Colonic mucosa (tissue), 4 donors: ENCODE data around the gene SUN1. TPM values are rescaled to one million over a fixed set of nuclear protein-coding genes. Genes with fewer than 3 reads are reported as not detected.
"Not testable (repeated sequence)": the region's sequence is repeated elsewhere in the genome, so short reads cannot be mapped to it uniquely, and the experiment has no call there.

Experiments used
- DNase-seq: peaks from one replicate; pipeline ENCODE4 v3.0.0-alpha.2; 2020
- H3K27ac ChIP-seq: fragments of 200-600 bp; one replicate; pipeline ENCODE4 v1.8.0; 2021
- H3K27me3 ChIP-seq: fragments of 200-600 bp; one replicate; pipeline ENCODE4 v1.8.0; 2021
- H3K36me3 ChIP-seq: fragments of 200-600 bp; one replicate; pipeline ENCODE4 v1.8.0; 2021
- H3K4me1 ChIP-seq: fragments of 200-600 bp; one replicate; pipeline ENCODE4 v1.8.0; 2021; ENCODE audit warnings: mild to moderate bottlenecking
- H3K4me3 ChIP-seq: fragments of 200-600 bp; one replicate; pipeline ENCODE4 v1.8.0; 2021
- H3K9ac ChIP-seq, 2 donors: one replicate each; pipeline ENCODE4 v1.7.0; 2013; ENCODE audit warnings: control low read depth in 2 of 2, low read depth in 2 of 2, low read length in 2 of 2
- H3K9me3 ChIP-seq: fragments of 200-600 bp; one replicate; pipeline ENCODE4 v1.8.0; 2021
- intact Hi-C: fragments of 100-400 bp; cut with DNase I; formaldehyde crosslinking; loops from one replicate; pipeline ENCODE4 v1.14.1; 2022
- total RNA-seq, 2 donors: library from RNA; stranded (reverse); fragmentation: NEBNext Ultra II Directional in 1 of 2; extraction: Animal tissue kit (Norgen Biotek cat#: 25700) in 1 of 2; gene quantifications; one replicate each; pipeline ENCODE4 v1.2.1, GENCODE V29; 2021
- TF ChIP-seq, protein P1 (sequence below): fragments of 200-600 bp; IDR thresholded peaks from one replicate; pipeline ENCODE4 v1.8.0; 2022; ENCODE audit warnings: antibody characterized with exemption, mild to moderate bottlenecking
- donor health status: healthy.
- donor health status: DM: no; HTN: no; CAD: no.
- donor health status: DM: no; HTN: no; CAD: no.

The SUN1 gene
- total RNA-seq, 2 donors from 2014 or later = 122 to 158 TPM

- Histone ChIP-seq H3K9me3 (no peaks in the 10 kb centered on the region), H3K4me3 (no peak overlapping the region), H3K36me3 (peaks cover 9% of the 10 kb centered on the region), H3K9ac (no peak overlapping the region), H3K27me3 (no peaks in the 10 kb centered on the region), H3K27ac (no peak overlapping the region), H3K4me1 (no peaks in the 10 kb centered on the region)
- TF ChIP-seq, protein P1, sequence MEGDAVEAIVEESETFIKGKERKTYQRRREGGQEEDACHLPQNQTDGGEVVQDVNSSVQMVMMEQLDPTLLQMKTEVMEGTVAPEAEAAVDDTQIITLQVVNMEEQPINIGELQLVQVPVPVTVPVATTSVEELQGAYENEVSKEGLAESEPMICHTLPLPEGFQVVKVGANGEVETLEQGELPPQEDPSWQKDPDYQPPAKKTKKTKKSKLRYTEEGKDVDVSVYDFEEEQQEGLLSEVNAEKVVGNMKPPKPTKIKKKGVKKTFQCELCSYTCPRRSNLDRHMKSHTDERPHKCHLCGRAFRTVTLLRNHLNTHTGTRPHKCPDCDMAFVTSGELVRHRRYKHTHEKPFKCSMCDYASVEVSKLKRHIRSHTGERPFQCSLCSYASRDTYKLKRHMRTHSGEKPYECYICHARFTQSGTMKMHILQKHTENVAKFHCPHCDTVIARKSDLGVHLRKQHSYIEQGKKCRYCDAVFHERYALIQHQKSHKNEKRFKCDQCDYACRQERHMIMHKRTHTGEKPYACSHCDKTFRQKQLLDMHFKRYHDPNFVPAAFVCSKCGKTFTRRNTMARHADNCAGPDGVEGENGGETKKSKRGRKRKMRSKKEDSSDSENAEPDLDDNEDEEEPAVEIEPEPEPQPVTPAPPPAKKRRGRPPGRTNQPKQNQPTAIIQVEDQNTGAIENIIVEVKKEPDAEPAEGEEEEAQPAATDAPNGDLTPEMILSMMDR = no peak
- intact Hi-C loops = no loop called here
- no peak for DNase-seq
Observed at GRCh38 chr7:844043-844442, 11.8 kb downstream of the SUN1 start.

- H3K9ac ChIP-seq = no peak overlapping the region
- no peak overlapping the region for H3K4me3 ChIP-seq
- H3K27ac ChIP-seq = no peak overlapping the region
- no peaks in the 10 kb centered on the region for H3K27me3 ChIP-seq
- H3K36me3 ChIP-seq = peaks cover 9% of the 10 kb centered on the region
- DNase-seq = no peak
- TF ChIP-seq, protein P1 = no peak
- intact Hi-C loops = no loop called here
- no peaks in the 10 kb centered on the region for H3K4me1 ChIP-seq
- H3K9me3 ChIP-seq = no peaks in the 10 kb centered on the region
Observed at GRCh38 chr7:844514-844913, 12.2 kb downstream of the SUN1 start.

DNA sequence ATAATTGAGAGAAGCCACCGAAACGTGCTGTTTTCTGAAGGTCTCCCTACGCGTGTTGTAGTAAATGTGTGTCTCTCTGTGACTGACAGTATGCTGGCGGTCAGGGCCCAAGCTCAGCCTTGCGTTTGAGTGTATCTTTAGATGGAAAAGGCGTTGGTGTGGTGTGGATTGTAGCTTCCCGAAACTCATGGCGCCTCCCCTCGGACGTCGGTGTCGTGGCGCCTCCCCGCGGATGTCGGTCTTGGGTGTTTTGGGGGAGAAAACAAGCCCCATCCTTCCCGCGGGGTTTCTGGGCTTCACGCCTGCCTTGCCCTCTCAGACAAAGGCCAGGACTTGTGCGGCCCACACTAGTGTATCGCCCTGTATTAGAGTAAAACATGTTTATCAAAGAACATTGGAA is 12.8 kb downstream of the SUN1 start:
- intact Hi-C loops = no loop called here
- TF ChIP-seq, protein P1 = no peak
- DNase-seq = no peak

DNA sequence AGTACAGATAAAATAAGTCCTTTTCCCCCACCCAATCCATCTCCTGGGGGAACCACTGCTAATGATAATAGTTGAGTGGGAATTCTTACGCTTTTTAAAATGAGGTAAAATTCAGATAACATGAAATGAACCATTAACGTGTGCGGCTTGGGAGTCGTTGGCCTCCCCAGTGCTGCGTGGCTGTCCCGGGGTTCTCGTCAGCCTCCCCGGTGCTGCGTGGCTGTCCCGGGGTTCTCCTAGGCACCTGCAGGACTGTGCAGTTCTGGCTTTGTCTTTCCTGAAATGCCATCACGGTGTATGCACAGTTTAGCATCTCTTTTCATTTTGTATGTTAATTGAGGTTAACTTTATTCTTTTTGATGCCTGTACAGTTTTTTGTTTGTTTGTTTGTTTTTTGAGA is 13.5 kb downstream of the SUN1 start:
- DNase-seq = no peak
- Histone ChIP-seq H3K4me3 (no peak overlapping the region), H3K36me3 (peaks cover 9% of the 10 kb centered on the region), H3K9ac (no peak overlapping the region), H3K27ac (no peak overlapping the region), H3K9me3 (no peaks in the 10 kb centered on the region), H3K27me3 (no peaks in the 10 kb centered on the region), H3K4me1 (no peaks in the 10 kb centered on the region)
- TF ChIP-seq, protein P1 = no peak
- intact Hi-C loops = no loop called here

More for the DNA sequence above, 12.8 kb downstream of the SUN1 start:
- no peak overlapping the region for H3K9ac ChIP-seq
- H3K4me3 ChIP-seq = no peak overlapping the region
- H3K27ac ChIP-seq = no peak overlapping the region
- H3K27me3 ChIP-seq = no peaks in the 10 kb centered on the region
- H3K36me3 ChIP-seq = peaks cover 9% of the 10 kb centered on the region
- H3K9me3 ChIP-seq = no peaks in the 10 kb centered on the region
- H3K4me1 ChIP-seq = no peaks in the 10 kb centered on the region

- H3K4me3 ChIP-seq, DNase-seq, H3K4me1 ChIP-seq, H3K27me3 ChIP-seq, H3K9ac ChIP-seq, intact Hi-C loops, H3K9me3 ChIP-seq, H3K27ac ChIP-seq: not testable (repeated sequence)
- H3K36me3 ChIP-seq = peaks cover 10% of the 10 kb centered on the region
Observed at GRCh38 chr7:846958-847650, 14.8 kb downstream of the SUN1 start.

DNA sequence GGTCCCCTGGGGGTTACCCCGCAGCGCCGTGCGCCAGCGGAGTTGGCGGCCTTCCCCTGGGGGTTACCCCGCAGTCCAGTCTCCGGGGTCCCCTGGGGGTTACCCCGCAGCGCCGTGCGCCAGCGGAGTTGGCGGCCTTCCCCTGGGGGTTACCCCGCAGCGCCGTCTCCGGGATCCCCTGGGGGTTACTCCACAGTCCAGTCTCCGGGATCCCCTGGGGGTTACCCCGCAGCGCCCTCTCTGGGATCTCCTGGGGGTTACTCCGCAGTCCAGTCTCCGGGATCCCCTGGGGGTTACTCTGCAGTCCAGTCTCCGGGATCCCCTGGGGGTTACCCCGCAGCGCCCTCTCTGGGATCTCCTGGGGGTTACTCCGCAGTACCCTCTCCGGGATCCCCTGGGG is 15.5 kb downstream of the SUN1 start:
- H3K27me3 ChIP-seq, H3K9me3 ChIP-seq, H3K9ac ChIP-seq, intact Hi-C loops, H3K4me1 ChIP-seq, H3K27ac ChIP-seq, DNase-seq, H3K4me3 ChIP-seq: not testable (repeated sequence)
- peaks cover 16% of the 10 kb centered on the region for H3K36me3 ChIP-seq
